ENCODE measurements around the gene SLC43A2.

The SLC43A2 gene

DNA sequence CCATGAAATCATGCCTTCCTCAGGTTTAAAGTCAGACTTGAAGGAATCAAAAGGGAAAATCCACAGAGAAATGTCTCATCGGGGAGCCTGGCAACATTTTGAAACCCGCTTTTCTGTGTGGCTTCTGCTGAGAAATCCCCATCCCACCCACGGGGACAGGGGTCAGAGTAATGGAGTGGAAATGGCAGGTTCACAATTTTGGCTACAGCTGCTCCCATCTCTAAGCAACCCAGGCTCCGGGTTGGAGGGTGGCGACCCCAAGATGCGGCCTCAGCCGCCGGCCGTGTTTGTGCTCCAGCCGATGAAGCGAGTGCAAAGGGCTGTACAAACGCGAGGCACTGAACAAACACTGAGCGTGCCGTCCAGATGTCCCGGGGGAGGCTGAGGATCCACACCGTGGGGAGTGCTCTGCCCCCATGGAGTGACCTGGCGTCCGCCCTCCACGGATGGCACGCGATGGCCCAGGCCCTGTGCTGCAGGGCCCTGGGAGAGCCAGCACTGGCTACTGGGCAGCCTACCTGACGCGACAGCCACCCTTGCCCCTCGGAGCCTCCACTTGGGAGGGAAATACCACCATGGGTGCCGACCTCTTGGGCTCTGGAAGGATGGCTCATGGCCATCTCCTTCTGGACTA lies 22.2 kb downstream of the SLC43A2 start:
- TF ChIP-seq TAF1 (IDR thresholded peaks at IDR 0.05; ENCODE audit: low read depth) (no peak), FOXM1 (IDR thresholded peaks at IDR 0.05; ENCODE audit: borderline replicate concordance, low read depth) (no peak), YY1 (IDR thresholded peaks at IDR 0.05; ENCODE audit: low read depth) (no peak), TCF12 (IDR thresholded peaks at IDR 0.05; ENCODE audit: low read depth) (no peak)

DNA sequence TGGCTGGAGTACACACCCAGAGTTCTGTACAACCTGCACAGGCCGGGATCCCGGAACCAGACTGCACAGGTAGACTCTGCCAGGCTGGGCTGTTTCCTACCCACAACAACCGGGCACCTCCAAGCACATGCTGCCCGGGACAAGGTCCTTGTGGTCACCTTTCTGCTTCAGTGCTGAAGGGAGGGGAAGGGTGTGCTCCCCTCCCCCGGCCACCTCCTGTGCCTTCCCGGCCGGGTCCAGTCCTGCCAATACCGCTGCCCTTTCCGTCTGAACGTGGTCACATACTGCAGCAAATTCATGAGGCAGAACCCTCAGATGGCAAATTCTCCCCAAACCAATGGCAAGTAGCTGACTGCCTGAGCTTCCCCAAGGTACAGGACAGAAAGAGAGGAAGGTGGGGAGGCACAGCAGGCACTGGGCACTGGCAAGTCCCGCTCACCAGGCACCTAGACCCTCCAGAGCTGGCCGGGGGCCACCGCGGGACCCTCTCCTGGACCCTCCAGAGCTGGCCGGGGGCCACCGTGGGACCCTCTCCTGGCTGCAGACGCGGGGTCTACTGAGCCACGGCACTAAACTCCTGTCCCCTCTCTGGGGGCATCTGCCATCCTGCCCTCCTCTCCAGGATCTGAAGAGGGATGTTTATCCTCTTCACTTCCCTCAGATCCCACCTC lies 22.8 kb downstream of the SLC43A2 start:
- TF ChIP-seq CREB1 (IDR thresholded peaks at IDR 0.05; ENCODE audit: low read depth): no peak
- TF ChIP-seq, protein P1, sequence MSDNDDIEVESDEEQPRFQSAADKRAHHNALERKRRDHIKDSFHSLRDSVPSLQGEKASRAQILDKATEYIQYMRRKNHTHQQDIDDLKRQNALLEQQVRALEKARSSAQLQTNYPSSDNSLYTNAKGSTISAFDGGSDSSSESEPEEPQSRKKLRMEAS (IDR thresholded peaks at IDR 0.05): no peak
- no peak for TF ChIP-seq ZBTB7A (IDR thresholded peaks at IDR 0.05; ENCODE audit: low read depth)
- TF ChIP-seq FOXM1 (IDR thresholded peaks at IDR 0.05; ENCODE audit: borderline replicate concordance, low read depth): no peak
- no peak for TF ChIP-seq EGR1 (IDR thresholded peaks at IDR 0.05)
- no peak for TF ChIP-seq TEAD4 (IDR thresholded peaks at IDR 0.05)
- no peak for TF ChIP-seq CEBPB (IDR thresholded peaks at IDR 0.05)

DNA sequence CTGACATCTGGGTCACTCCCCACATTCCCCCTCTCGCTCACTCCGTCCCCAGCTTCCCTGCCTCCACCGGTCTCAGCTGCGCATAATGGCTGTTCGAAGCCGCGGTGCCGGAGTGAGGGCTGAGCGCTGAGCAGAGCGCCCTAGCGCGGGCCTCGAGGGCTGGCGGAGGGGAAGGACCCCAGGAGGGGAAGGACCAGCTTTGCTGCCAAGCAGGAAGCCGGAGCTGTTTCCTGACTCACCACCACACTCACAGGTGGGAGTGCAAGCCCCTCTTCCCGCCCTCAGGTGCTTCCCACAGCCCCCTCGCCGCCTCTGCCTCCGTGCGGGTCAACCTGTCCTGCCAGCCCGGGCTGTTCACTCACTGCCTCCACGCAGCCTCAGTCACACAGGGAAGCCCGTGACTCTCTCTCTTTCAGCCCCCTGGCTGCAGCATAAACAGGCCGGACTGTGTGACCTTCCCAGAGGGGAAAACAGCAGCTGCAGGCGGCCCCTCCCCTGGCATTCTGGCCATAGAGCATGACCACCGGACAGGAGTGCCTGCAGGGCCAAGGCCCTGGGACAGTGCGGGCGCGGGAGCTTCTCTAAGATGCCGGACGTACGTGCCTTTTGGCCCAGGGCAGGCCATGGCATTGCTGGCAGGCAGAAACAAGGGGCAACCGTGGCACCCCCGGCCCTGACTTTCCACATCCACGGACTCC lies 23.7 kb downstream of the SLC43A2 start:
- no peak for TF ChIP-seq TEAD4 (IDR thresholded peaks at IDR 0.05)
- TF ChIP-seq FOXM1 (IDR thresholded peaks at IDR 0.05; ENCODE audit: borderline replicate concordance, low read depth): no peak
- no peak for TF ChIP-seq TAF1 (IDR thresholded peaks at IDR 0.05; ENCODE audit: low read depth)

DNA sequence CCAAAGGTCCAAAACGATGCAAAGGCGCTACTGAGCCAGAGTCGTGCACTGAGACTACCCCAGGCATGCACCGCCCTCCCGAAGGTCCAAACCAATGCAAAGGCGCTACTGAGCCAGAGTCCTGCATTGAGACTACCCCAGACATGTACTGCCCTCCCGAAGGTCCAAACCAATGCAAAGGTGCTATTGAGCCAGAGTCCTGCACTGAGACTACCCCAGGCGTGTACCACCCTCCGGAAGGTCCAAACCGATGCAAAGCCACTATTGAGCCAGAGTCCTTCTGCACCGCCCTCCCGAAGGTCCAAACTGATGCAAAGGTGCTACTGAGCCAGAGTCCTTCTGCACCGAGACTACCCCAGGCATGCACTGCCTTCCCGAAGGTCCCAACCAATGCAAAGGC lies 27.1 kb downstream of the SLC43A2 start:
- TF ChIP-seq FOXM1 (IDR thresholded peaks at IDR 0.05; ENCODE audit: borderline replicate concordance, low read depth) (no peak), ZBTB7A (IDR thresholded peaks at IDR 0.05; ENCODE audit: low read depth) (no peak), YY1 (IDR thresholded peaks at IDR 0.05; ENCODE audit: low read depth) (no peak), EP300 (IDR thresholded peaks at IDR 0.05; ENCODE audit: borderline replicate concordance) (no peak)

DNA sequence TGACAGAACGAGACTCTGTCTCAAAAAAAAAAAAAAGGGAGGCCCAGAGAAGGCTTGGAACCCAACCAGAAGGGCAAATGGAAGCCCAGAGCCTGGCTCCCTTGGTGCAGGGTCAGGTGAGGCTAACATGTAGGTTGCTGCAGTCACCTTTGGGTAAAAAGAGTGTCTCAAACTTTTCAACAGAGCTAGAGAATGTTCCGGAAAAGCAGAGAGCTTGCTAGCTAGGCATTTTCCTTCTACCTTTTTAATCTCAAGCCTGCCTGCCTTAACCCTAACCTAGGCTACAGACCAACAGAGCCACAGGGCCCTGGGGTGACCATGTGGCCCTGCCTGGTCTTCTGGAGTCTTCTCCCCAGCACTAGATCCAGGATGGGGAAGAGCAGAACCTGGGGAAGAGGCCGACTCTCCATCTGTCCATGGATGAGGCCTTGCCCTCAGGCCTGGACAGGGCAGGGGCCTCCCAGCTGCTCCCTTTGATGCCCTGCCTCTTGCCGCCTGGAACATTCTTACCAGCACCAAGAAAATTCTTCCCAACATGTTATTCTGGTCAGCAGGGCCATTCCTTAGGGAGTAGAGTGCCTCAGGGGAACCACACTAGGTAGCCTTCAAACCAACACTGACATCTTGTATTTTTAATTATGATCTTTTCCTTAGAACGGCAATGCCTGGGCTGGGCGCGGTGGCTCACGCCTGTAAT lies 30.1 kb downstream of the SLC43A2 start:
- TF ChIP-seq, protein P2, sequence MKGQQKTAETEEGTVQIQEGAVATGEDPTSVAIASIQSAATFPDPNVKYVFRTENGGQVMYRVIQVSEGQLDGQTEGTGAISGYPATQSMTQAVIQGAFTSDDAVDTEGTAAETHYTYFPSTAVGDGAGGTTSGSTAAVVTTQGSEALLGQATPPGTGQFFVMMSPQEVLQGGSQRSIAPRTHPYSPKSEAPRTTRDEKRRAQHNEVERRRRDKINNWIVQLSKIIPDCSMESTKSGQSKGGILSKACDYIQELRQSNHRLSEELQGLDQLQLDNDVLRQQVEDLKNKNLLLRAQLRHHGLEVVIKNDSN (IDR thresholded peaks at IDR 0.05): no peak
- no peak for TF ChIP-seq CREB1 (IDR thresholded peaks at IDR 0.05; ENCODE audit: low read depth)
- TF ChIP-seq YY1 (IDR thresholded peaks at IDR 0.05; ENCODE audit: low read depth): no peak
- no peak for TF ChIP-seq TCF12 (IDR thresholded peaks at IDR 0.05; ENCODE audit: low read depth)
- TF ChIP-seq EP300 (IDR thresholded peaks at IDR 0.05; ENCODE audit: borderline replicate concordance): no peak
- TF ChIP-seq FOXM1 (IDR thresholded peaks at IDR 0.05; ENCODE audit: borderline replicate concordance, low read depth): no peak
- TF ChIP-seq, protein P1 (IDR thresholded peaks at IDR 0.05): no peak
- TF ChIP-seq ZBTB7A (IDR thresholded peaks at IDR 0.05; ENCODE audit: low read depth): no peak
- no peak for TF ChIP-seq EGR1 (IDR thresholded peaks at IDR 0.05)
- no peak for TF ChIP-seq CEBPB (IDR thresholded peaks at IDR 0.05)
- TF ChIP-seq NFIC (IDR thresholded peaks at IDR 0.05): no peak
- TF ChIP-seq RAD21 (IDR thresholded peaks at IDR 0.05; ENCODE audit: low read depth): no peak
- TF ChIP-seq, protein P3, sequence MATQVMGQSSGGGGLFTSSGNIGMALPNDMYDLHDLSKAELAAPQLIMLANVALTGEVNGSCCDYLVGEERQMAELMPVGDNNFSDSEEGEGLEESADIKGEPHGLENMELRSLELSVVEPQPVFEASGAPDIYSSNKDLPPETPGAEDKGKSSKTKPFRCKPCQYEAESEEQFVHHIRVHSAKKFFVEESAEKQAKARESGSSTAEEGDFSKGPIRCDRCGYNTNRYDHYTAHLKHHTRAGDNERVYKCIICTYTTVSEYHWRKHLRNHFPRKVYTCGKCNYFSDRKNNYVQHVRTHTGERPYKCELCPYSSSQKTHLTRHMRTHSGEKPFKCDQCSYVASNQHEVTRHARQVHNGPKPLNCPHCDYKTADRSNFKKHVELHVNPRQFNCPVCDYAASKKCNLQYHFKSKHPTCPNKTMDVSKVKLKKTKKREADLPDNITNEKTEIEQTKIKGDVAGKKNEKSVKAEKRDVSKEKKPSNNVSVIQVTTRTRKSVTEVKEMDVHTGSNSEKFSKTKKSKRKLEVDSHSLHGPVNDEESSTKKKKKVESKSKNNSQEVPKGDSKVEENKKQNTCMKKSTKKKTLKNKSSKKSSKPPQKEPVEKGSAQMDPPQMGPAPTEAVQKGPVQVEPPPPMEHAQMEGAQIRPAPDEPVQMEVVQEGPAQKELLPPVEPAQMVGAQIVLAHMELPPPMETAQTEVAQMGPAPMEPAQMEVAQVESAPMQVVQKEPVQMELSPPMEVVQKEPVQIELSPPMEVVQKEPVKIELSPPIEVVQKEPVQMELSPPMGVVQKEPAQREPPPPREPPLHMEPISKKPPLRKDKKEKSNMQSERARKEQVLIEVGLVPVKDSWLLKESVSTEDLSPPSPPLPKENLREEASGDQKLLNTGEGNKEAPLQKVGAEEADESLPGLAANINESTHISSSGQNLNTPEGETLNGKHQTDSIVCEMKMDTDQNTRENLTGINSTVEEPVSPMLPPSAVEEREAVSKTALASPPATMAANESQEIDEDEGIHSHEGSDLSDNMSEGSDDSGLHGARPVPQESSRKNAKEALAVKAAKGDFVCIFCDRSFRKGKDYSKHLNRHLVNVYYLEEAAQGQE (IDR thresholded peaks at IDR 0.05; ENCODE audit: low read depth): no peak
- TF ChIP-seq TEAD4 (IDR thresholded peaks at IDR 0.05): no peak
- TF ChIP-seq TAF1 (IDR thresholded peaks at IDR 0.05; ENCODE audit: low read depth): no peak

DNA sequence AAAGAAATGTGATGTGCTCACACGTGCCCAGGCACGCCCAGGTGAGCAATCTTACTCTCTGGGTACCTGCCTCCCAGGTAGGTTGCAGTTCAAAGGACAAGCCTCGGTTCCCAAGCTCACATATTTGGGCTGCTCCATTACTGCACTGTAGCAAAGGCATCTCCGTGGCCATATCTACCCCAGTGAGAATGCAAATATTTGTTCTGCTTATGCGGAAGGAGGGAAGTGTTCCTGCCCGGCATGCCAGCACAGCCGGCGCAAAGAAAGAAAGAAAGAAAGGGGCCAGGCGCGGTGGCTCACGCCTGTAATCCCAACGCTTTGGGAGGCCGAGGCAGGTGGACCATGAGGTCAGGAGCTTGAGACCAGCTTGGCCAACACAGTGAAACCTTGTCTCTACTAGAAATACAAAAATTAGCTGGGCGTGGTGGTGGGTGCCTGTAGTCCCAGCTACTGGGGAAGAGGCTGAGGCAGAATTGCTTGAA lies 30.7 kb downstream of the SLC43A2 start:
- TF ChIP-seq TEAD4 (IDR thresholded peaks at IDR 0.05) (no peak), CEBPB (IDR thresholded peaks at IDR 0.05) (no peak), TAF1 (IDR thresholded peaks at IDR 0.05; ENCODE audit: low read depth) (no peak), YY1 (IDR thresholded peaks at IDR 0.05; ENCODE audit: low read depth) (no peak), ZBTB7A (IDR thresholded peaks at IDR 0.05; ENCODE audit: low read depth) (no peak), NFIC (IDR thresholded peaks at IDR 0.05) (no peak)
- TF ChIP-seq, protein P1 (IDR thresholded peaks at IDR 0.05): no peak
- TF ChIP-seq, protein P2 (IDR thresholded peaks at IDR 0.05): no peak

DNA sequence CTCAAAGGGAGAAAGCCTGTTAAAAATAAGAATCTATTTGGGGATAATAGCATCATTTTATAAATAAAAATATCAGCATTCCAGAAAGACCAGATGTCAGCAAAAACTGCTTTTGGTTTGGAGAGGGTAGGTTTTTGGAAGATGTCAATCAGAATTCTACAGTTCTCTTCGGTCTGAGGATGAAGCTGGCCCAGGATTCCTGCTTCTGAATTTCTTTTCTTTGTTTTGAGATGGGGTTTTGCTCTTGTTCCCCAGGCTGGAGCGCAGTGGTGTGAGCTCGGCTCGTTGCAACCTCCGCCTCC lies 35.1 kb downstream of the SLC43A2 start:
- TF ChIP-seq TCF12 (IDR thresholded peaks at IDR 0.05; ENCODE audit: low read depth) (no peak), TEAD4 (IDR thresholded peaks at IDR 0.05) (no peak), YY1 (IDR thresholded peaks at IDR 0.05; ENCODE audit: low read depth) (no peak), FOXM1 (IDR thresholded peaks at IDR 0.05; ENCODE audit: borderline replicate concordance, low read depth) (no peak), EP300 (IDR thresholded peaks at IDR 0.05; ENCODE audit: borderline replicate concordance) (no peak), RAD21 (IDR thresholded peaks at IDR 0.05; ENCODE audit: low read depth) (no peak), NFIC (IDR thresholded peaks at IDR 0.05) (no peak), ZBTB7A (IDR thresholded peaks at IDR 0.05; ENCODE audit: low read depth) (no peak), EGR1 (IDR thresholded peaks at IDR 0.05) (no peak)
- TF ChIP-seq, protein P1 (IDR thresholded peaks at IDR 0.05): no peak
- TF ChIP-seq, protein P2 (IDR thresholded peaks at IDR 0.05): no peak
- TF ChIP-seq, protein P3 (IDR thresholded peaks at IDR 0.05; ENCODE audit: low read depth): no peak
